NB4 (cell line): ENCODE results near the gene MRPL36.

Experiments used
- MYC ChIP-seq: IDR thresholded peaks from 2 replicates; pipeline ENCODE4 v1.6.1; 2011; ENCODE audit warnings: low read depth, low read length
- POLR2A ChIP-seq: IDR thresholded peaks from 2 replicates; pipeline ENCODE4 v1.6.1; 2011; ENCODE audit warnings: mild to moderate bottlenecking; ENCODE audit not compliant: insufficient read length; ENCODE audit errors: extremely low read depth
- TF ChIP-seq, protein P1 (sequence below): IDR thresholded peaks from one replicate; pipeline ENCODE4 v1.5.1; 2012; ENCODE audit warnings: low read depth, low read length
- TF ChIP-seq, protein P2 (sequence below): IDR thresholded peaks from 2 replicates; pipeline ENCODE4 v1.6.1; 2011; ENCODE audit warnings: low read depth, low read length

DNA sequence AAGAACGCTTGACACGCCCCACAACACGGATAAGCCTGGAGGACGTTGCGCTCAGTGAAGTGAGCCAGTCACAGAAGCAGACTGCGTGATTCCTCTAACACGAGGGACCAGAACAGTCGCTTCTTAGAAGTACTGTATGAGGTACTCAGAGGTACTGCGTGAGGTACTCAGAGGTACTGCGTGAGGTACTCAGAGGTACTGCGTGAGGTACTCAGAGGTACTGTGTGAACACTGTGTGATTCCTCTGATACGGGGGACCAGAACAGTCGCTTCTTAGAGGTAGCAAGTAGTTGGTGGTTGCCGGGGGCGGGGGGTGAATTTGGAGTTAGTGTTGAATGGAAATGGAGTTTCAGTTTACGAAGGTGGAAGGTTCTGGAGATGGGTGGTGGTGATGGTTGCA lies 7.3 kb upstream of the MRPL36 start:
- TF ChIP-seq, protein P1, sequence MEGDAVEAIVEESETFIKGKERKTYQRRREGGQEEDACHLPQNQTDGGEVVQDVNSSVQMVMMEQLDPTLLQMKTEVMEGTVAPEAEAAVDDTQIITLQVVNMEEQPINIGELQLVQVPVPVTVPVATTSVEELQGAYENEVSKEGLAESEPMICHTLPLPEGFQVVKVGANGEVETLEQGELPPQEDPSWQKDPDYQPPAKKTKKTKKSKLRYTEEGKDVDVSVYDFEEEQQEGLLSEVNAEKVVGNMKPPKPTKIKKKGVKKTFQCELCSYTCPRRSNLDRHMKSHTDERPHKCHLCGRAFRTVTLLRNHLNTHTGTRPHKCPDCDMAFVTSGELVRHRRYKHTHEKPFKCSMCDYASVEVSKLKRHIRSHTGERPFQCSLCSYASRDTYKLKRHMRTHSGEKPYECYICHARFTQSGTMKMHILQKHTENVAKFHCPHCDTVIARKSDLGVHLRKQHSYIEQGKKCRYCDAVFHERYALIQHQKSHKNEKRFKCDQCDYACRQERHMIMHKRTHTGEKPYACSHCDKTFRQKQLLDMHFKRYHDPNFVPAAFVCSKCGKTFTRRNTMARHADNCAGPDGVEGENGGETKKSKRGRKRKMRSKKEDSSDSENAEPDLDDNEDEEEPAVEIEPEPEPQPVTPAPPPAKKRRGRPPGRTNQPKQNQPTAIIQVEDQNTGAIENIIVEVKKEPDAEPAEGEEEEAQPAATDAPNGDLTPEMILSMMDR = no peak
- TF ChIP-seq POLR2A (no peak), MYC (no peak)
- TF ChIP-seq, protein P2, sequence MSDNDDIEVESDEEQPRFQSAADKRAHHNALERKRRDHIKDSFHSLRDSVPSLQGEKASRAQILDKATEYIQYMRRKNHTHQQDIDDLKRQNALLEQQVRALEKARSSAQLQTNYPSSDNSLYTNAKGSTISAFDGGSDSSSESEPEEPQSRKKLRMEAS = no peak
